NCI-H2107 treated with DMSO at 0.1 percent for 48 hours (cell line): Measurements from ENCODE around the gene LRRC34.

Experiments used
- DNase-seq: peaks from one replicate; lab custom pipeline; 2025; ENCODE audit not compliant: unreplicated experiment; lab: John Stamatoyannopoulos, UW

The LRRC34 gene

GRCh38 chr3:169815590-169816150, 3.0 kb upstream of the LRRC34 start:
- no peak for DNase-seq

GRCh38 chr3:169813757-169814517, 1.2 kb upstream of the LRRC34 start:
- peak; percentile 65 for DNase-seq

- DNase-seq: no peak
Observed at GRCh38 chr3:169813278-169813677, 574 bp upstream of the LRRC34 start.

- peak; percentile 81 for DNase-seq
Observed at GRCh38 chr3:169811631-169812331, 923 bp downstream of the LRRC34 start.

- DNase-seq: no peak
Observed at GRCh38 chr3:169809230-169809795, 3.4 kb downstream of the LRRC34 start.

- DNase-seq: no peak
Observed at GRCh38 chr3:169804681-169805080, 8.0 kb downstream of the LRRC34 start.

- no peak for DNase-seq
Observed at GRCh38 chr3:169792359-169792758, 20.3 kb downstream of the LRRC34 start.

GRCh38 chr3:169790687-169791429, 21.8 kb downstream of the LRRC34 start:
- no peak for DNase-seq

- DNase-seq: no peak
Observed at GRCh38 chr3:169790219-169790618, 22.5 kb downstream of the LRRC34 start.

- no peak for DNase-seq
Observed at GRCh38 chr3:169787791-169788190, 24.9 kb downstream of the LRRC34 start.

GRCh38 chr3:169787120-169787519, 25.6 kb downstream of the LRRC34 start:
- no peak for DNase-seq

- DNase-seq: no peak
Observed at GRCh38 chr3:169781209-169781855, 31.4 kb downstream of the LRRC34 start.

- no peak for DNase-seq
Observed at GRCh38 chr3:169780742-169781141, 32.0 kb downstream of the LRRC34 start.

GRCh38 chr3:169777822-169778221, 34.9 kb downstream of the LRRC34 start:
- DNase-seq: no peak

GRCh38 chr3:169774186-169774585, 38.5 kb downstream of the LRRC34 start:
- DNase-seq: no peak

GRCh38 chr3:169772897-169773816, 39.5 kb downstream of the LRRC34 start, which contains the start of gene MYNN:
Gene MYNN, plus strand, starts transcription at chr3:169773396. Its CDS starts 900 bp downstream, at chr3:169774296.
- peak; percentile 90 for DNase-seq

GRCh38 chr3:169772305-169772896, 40.3 kb downstream of the LRRC34 start:
- peak; percentile 98 for DNase-seq

- DNase-seq: peak; percentile 94
Observed at GRCh38 chr3:169771497-169772304, 41.0 kb downstream of the LRRC34 start.
